HG02678 (cell line): ENCODE results near the gene SMIM1.
"Not testable (repeated sequence)": the region's sequence is repeated elsewhere in the genome, so short reads cannot be mapped to it uniquely, and the experiment has no call there.

ENCODE experiments used
- ATAC-seq: cut with Tn5 transposase; IDR thresholded peaks from one replicate; pipeline ENCODE4 v1.9.1; 2021; ENCODE audit warnings: mild to moderate bottlenecking, moderate library complexity; ENCODE audit not compliant: unreplicated experiment

Gene SMIM1

GRCh38 chr1:3772715-3773571 lies at the start of gene SMIM1:
TSS of gene SMIM1 (plus strand) at chr1:3772749. CDS start at chr1:3775374, 2,625 bp downstream.
- no peak for ATAC-seq

GRCh38 chr1:3722846-3723245 lies 49.7 kb upstream of the SMIM1 start:
- no peak for ATAC-seq

- not testable (repeated sequence) for ATAC-seq
Observed at GRCh38 chr1:3724416-3725030, 48.0 kb upstream of the SMIM1 start.

GRCh38 chr1:3725366-3725765 lies 47.2 kb upstream of the SMIM1 start:
- no peak for ATAC-seq

GRCh38 chr1:3727042-3727824 lies 45.3 kb upstream of the SMIM1 start:
- no peak for ATAC-seq

- no peak for ATAC-seq
Observed at GRCh38 chr1:3727825-3728776, 44.4 kb upstream of the SMIM1 start.

- no peak for ATAC-seq
Observed at GRCh38 chr1:3729594-3730542, 42.7 kb upstream of the SMIM1 start.

- no peak for ATAC-seq
Observed at GRCh38 chr1:3730543-3731247, 41.9 kb upstream of the SMIM1 start.

GRCh38 chr1:3731583-3732433 lies 40.7 kb upstream of the SMIM1 start:
- ATAC-seq, result no peak

- no peak for ATAC-seq
Observed at GRCh38 chr1:3732434-3733093, 40.0 kb upstream of the SMIM1 start.

GRCh38 chr1:3733094-3733882 lies 39.3 kb upstream of the SMIM1 start:
- no peak for ATAC-seq

- ATAC-seq, result no peak
Observed at GRCh38 chr1:3733883-3734589, 38.5 kb upstream of the SMIM1 start.

- no peak for ATAC-seq
Observed at GRCh38 chr1:3734602-3735001, 37.9 kb upstream of the SMIM1 start.

GRCh38 chr1:3735027-3735681 lies 37.4 kb upstream of the SMIM1 start:
- no peak for ATAC-seq

- no peak for ATAC-seq
Observed at GRCh38 chr1:3735688-3736087, 36.9 kb upstream of the SMIM1 start.
